ENCODE measurements around the gene LSM3.

The LSM3 gene

GRCh38 chr3:14213066-14213774 lies 34.6 kb downstream of the LSM3 start:
- no peak for TF ChIP-seq CTCF (IDR thresholded peaks at IDR 0.05; ENCODE audit: low read depth, low read length, missing control alignments)
- no peak overlapping the region for H3K4me3 ChIP-seq (replicated peaks; ENCODE audit: low read depth, low read length)
- no peak for DNase-seq (ENCODE audit: extremely low read depth, low read depth)

GRCh38 chr3:14214764-14215163 lies 36.1 kb downstream of the LSM3 start:
- H3K4me3 ChIP-seq (replicated peaks; ENCODE audit: low read depth, low read length): no peak overlapping the region
- no peak for TF ChIP-seq CTCF (IDR thresholded peaks at IDR 0.05; ENCODE audit: low read depth, low read length, missing control alignments)
- DNase-seq (ENCODE audit: extremely low read depth, low read depth): no peak

- no peak for DNase-seq (ENCODE audit: extremely low read depth, low read depth)
- no peak overlapping the region for H3K4me3 ChIP-seq (replicated peaks; ENCODE audit: low read depth, low read length)
- peak; percentile 34 for TF ChIP-seq CTCF (IDR thresholded peaks at IDR 0.05; ENCODE audit: low read depth, low read length, missing control alignments)
These were observed 37.8 kb downstream of the LSM3 start for GRCh38 chr3:14216257-14217048.

DNA sequence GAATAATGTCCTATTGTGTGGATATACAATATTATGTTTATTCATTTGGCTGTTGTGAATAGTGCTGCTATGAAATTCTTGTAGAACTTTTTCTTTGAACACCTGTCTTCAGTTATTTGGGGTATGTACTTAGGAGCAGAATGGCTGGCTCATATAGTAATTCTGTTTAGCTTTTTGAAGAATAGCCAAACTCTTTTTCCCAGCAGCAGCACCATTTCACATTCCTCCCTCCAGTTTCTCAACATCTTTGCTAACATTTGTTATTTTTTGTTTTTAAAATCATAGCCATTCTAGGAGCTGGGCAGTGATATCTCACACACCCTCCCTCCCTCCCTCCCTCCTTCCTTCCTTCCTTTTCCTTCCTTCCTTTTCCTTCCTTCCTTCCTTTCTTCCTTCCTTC lies 39.7 kb downstream of the LSM3 start:
- TF ChIP-seq CTCF (IDR thresholded peaks at IDR 0.05; ENCODE audit: low read depth, low read length, missing control alignments): no peak
- no peak for DNase-seq (ENCODE audit: extremely low read depth, low read depth)
- no peak overlapping the region for H3K4me3 ChIP-seq (replicated peaks; ENCODE audit: low read depth, low read length)

DNA sequence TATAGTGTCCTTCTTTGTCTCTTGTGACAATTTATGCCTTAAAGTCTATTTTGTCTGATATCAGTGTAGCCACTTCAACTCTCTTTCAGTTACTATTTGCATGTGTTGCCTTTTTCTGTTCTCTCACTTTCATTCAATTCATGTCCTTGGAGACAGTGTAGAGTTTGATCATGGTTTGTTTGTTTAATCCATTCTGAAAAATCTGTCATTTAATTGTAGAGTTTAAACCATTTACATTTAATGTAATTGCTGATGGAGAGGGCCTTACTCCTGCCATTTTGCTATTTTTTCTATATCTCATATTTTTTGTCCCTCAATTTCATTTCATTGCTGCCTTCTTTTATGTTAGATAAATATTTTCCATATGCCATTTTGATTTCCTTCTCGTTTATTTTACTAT lies 42.3 kb downstream of the LSM3 start:
- no peak overlapping the region for H3K4me3 ChIP-seq (replicated peaks; ENCODE audit: low read depth, low read length)
- DNase-seq (ENCODE audit: extremely low read depth, low read depth): no peak
- no peak for TF ChIP-seq CTCF (IDR thresholded peaks at IDR 0.05; ENCODE audit: low read depth, low read length, missing control alignments)

GRCh38 chr3:14221902-14222301 lies 43.3 kb downstream of the LSM3 start:
- no peak for TF ChIP-seq CTCF (IDR thresholded peaks at IDR 0.05; ENCODE audit: low read depth, low read length, missing control alignments)
- no peak overlapping the region for H3K4me3 ChIP-seq (replicated peaks; ENCODE audit: low read depth, low read length)
- DNase-seq (ENCODE audit: extremely low read depth, low read depth): no peak
